Neural cell (in vitro differentiated cells): ENCODE results near the gene RAP1GAP2.

Source experiments
- CTCF ChIP-seq: fragments of 450-650 bp; IDR thresholded peaks from 2 replicates; pipeline ENCODE4 v1.5.1; 2014; ENCODE audit warnings: antibody characterized with exemption, mild to moderate bottlenecking, moderate library complexity; ENCODE audit not compliant: poor library complexity, severe bottlenecking
- EZH2 ChIP-seq: fragments of 200-600, 300-800 bp; shearing (Covaris generic), sonication (generic); IDR thresholded peaks from 2 replicates; pipeline ENCODE4 v1.6.1; 2014; ENCODE audit warnings: antibody characterized with exemption, low read length, borderline replicate concordance, mild to moderate bottlenecking; ENCODE audit not compliant: insufficient read depth, poor library complexity, severe bottlenecking
- MXI1 ChIP-seq: fragments of 450-650 bp; conservative IDR thresholded peaks from 2 replicates; pipeline ENCODE4 v1.6.1; 2014; ENCODE audit warnings: antibody characterized with exemption, mild to moderate bottlenecking; ENCODE audit not compliant: poor library complexity, severe bottlenecking
- RAD21 ChIP-seq: fragments of 450-650 bp; conservative IDR thresholded peaks from 2 replicates; pipeline ENCODE4 v1.6.1; 2014; ENCODE audit warnings: antibody characterized with exemption, mild to moderate bottlenecking, moderate library complexity
- SMC3 ChIP-seq: fragments of 450-650 bp; conservative IDR thresholded peaks from 2 replicates; pipeline ENCODE4 v1.6.1; 2014; ENCODE audit warnings: antibody characterized with exemption, mild to moderate bottlenecking, moderate library complexity; ENCODE audit not compliant: poor library complexity
- TAF1 ChIP-seq: IDR thresholded peaks from 2 replicates; pipeline ENCODE4 v1.6.1; 2012; ENCODE audit warnings: low read depth

- TF ChIP-seq CTCF = no peak
- no peak for TF ChIP-seq RAD21
- TF ChIP-seq SMC3 = no peak
- no peak for TF ChIP-seq EZH2
- TF ChIP-seq MXI1 = no peak
- TF ChIP-seq TAF1 = no peak
Observed at GRCh38 chr17:2755891-2756724, 40.1 kb upstream of the RAP1GAP2 start.
